ENCODE results near the gene LHX6. TPM values are rescaled to one million over a fixed set of nuclear protein-coding genes. Genes with fewer than 3 reads are reported as not detected.

Gene LHX6
- polyA plus RNA-seq, 1 donor from 2014 or later = 0.14 TPM

DNA sequence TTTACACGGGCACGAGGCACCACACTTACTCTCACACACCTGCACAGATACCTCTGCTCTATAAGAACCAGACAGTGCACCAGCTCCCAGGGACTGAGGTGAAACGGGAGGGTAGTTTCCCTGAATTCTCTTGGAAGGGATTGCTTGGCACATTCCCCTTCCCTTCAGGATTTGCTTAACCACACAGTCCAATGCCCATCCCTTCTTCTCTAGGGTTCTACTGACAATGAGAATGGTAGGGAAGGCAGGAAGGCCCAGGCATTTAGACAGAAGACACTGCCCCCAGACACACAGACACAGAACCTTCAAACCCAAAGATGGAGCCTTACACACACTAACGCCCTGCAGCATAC, 704 bp upstream of the LHX6 start:
- no peaks in the 10 kb centered on the region for H3F3A ChIP-seq (ENCODE audit: insufficient read depth, low read length, poor library complexity, severe bottlenecking)
- no peaks in the 10 kb centered on the region for H3K9me3 ChIP-seq (ENCODE audit: low read length)
- H3K9ac ChIP-seq (ENCODE audit: low read length) = no peak overlapping the region
- no peaks in the 10 kb centered on the region for H3K9me2 ChIP-seq (ENCODE audit: insufficient read depth, low read length)
- TF ChIP-seq, protein P1, sequence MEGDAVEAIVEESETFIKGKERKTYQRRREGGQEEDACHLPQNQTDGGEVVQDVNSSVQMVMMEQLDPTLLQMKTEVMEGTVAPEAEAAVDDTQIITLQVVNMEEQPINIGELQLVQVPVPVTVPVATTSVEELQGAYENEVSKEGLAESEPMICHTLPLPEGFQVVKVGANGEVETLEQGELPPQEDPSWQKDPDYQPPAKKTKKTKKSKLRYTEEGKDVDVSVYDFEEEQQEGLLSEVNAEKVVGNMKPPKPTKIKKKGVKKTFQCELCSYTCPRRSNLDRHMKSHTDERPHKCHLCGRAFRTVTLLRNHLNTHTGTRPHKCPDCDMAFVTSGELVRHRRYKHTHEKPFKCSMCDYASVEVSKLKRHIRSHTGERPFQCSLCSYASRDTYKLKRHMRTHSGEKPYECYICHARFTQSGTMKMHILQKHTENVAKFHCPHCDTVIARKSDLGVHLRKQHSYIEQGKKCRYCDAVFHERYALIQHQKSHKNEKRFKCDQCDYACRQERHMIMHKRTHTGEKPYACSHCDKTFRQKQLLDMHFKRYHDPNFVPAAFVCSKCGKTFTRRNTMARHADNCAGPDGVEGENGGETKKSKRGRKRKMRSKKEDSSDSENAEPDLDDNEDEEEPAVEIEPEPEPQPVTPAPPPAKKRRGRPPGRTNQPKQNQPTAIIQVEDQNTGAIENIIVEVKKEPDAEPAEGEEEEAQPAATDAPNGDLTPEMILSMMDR (IDR thresholded peaks at IDR 0.05; ENCODE audit: poor library complexity, severe bottlenecking) = no peak
- TF ChIP-seq TAF1 (IDR thresholded peaks at IDR 0.05; ENCODE audit: low read depth) = no peak
- no peak for TF ChIP-seq RAD21 (conservative IDR thresholded peaks at IDR 0.05)
- no peaks in the 10 kb centered on the region for H3K36me3 ChIP-seq (ENCODE audit: insufficient read depth, low read length)
- no peak overlapping the region for H3K4me2 ChIP-seq (ENCODE audit: low read length)
- H3K27ac ChIP-seq (ENCODE audit: low read length) = no peak overlapping the region
- no peaks in the 10 kb centered on the region for H3K79me2 ChIP-seq (replicated peaks; ENCODE audit: insufficient read depth, low read length)
- no peak overlapping the region for H3K4me3 ChIP-seq (ENCODE audit: low read length)
- peaks cover 95% of the 10 kb centered on the region for H3K27me3 ChIP-seq (ENCODE audit: insufficient read depth, low read depth, low read length)
- no peak overlapping the region for H2AFZ ChIP-seq (ENCODE audit: low read depth, low read length)
- H4K20me1 ChIP-seq (ENCODE audit: insufficient read depth) = no peaks in the 10 kb centered on the region

DNA sequence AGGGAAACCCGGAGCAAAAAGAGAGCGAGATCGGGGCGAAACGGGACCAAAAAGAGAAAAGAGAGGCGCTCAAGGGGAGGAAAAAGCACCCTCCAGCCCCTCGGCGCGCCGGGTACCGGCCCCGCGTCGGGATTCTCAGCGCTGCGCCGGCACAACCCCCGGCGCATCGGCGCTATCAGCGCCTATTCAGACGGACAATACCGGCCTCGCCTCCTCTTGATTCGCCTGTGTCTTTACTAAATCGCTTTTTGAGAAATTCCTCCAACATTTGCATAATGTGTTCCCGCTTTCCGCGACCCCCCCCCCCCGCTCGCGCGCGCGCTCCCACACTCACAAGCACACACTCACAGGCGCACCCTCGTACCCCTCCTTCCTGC, 578 bp downstream of the LHX6 start:
- Histone ChIP-seq H2AFZ (ENCODE audit: low read depth, low read length) (no peak overlapping the region), H3K9ac (ENCODE audit: low read length) (no peak overlapping the region), H3F3A (ENCODE audit: insufficient read depth, low read length, poor library complexity, severe bottlenecking) (no peaks in the 10 kb centered on the region), H3K9me3 (ENCODE audit: low read length) (no peaks in the 10 kb centered on the region), H3K79me2 (replicated peaks; ENCODE audit: insufficient read depth, low read length) (no peaks in the 10 kb centered on the region), H3K36me3 (ENCODE audit: insufficient read depth, low read length) (no peaks in the 10 kb centered on the region), H3K27ac (ENCODE audit: low read length) (no peak overlapping the region), H3K27me3 (ENCODE audit: insufficient read depth, low read depth, low read length) (peaks cover 97% of the 10 kb centered on the region), H3K4me2 (ENCODE audit: low read length) (no peak overlapping the region), H3K9me2 (ENCODE audit: insufficient read depth, low read length) (no peaks in the 10 kb centered on the region), H4K20me1 (ENCODE audit: insufficient read depth) (no peaks in the 10 kb centered on the region), H3K4me3 (ENCODE audit: low read length) (peak overlapping the region; percentile 63)
- TF ChIP-seq EZH2 (IDR thresholded peaks at IDR 0.05; ENCODE audit: borderline replicate concordance, insufficient read depth, low read length, poor library complexity, severe bottlenecking) (peak; percentile 97), RAD21 (conservative IDR thresholded peaks at IDR 0.05) (no peak)
- TF ChIP-seq, protein P1 (IDR thresholded peaks at IDR 0.05; ENCODE audit: poor library complexity, severe bottlenecking) = no peak

DNA sequence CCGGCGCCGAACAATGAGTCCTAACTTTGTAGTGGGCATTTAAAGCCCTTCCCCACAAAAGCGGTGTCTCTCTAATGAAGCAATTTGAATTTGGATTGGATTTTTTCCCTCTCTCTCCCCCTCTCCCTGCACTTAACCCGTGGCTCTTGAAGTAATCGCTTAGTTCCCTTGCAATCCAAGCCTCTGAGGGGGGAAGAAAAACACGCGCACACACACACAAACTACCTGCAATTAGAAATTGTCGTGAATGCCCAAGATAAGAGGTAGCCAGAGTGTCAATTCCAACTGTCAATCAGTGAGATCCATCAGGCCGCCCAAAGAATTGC, 1.2 kb downstream of the LHX6 start:
- TF ChIP-seq EZH2 (IDR thresholded peaks at IDR 0.05; ENCODE audit: borderline replicate concordance, insufficient read depth, low read length, poor library complexity, severe bottlenecking) = peak; percentile 83
- TF ChIP-seq MXI1 (conservative IDR thresholded peaks at IDR 0.05; ENCODE audit: poor library complexity, severe bottlenecking) = no peak

More for the DNA sequence above, 1.2 kb downstream of the LHX6 start:
- Histone ChIP-seq H3F3A (ENCODE audit: insufficient read depth, low read length, poor library complexity, severe bottlenecking) (no peaks in the 10 kb centered on the region), H3K79me2 (replicated peaks; ENCODE audit: insufficient read depth, low read length) (no peaks in the 10 kb centered on the region), H3K9me3 (ENCODE audit: low read length) (no peaks in the 10 kb centered on the region), H3K9ac (ENCODE audit: low read length) (no peak overlapping the region), H2AFZ (ENCODE audit: low read depth, low read length) (no peak overlapping the region), H3K9me2 (ENCODE audit: insufficient read depth, low read length) (no peaks in the 10 kb centered on the region), H4K20me1 (ENCODE audit: insufficient read depth) (no peaks in the 10 kb centered on the region), H3K27ac (ENCODE audit: low read length) (no peak overlapping the region), H3K4me2 (ENCODE audit: low read length) (no peak overlapping the region), H3K4me3 (ENCODE audit: low read length) (peak overlapping the region; percentile 25), H3K27me3 (ENCODE audit: insufficient read depth, low read depth, low read length) (peaks cover 98% of the 10 kb centered on the region), H3K36me3 (ENCODE audit: insufficient read depth, low read length) (no peaks in the 10 kb centered on the region)
